GM23338 (cell line): ENCODE data around the gene ZNF277. TPM values are rescaled to one million over a fixed set of nuclear protein-coding genes. Genes with fewer than 3 reads are reported as not detected.

Experiments used
- ATAC-seq: fragments of 200-7000 bp; cut with Tn5 transposase; 3 replicates; pipeline ENCODE4 v1.9.1; 2020
- DNase-seq: peaks from one replicate; pipeline ENCODE4 v3.0.0-alpha.2; 2015; ENCODE audit warnings: low spot score
- H2AFZ ChIP-seq: fragments of 200-600 bp; sonication (generic); 2 replicates; pipeline ENCODE4 v1.8.0; 2016; ENCODE audit warnings: antibody characterized with exemption, mild to moderate bottlenecking, moderate library complexity
- H3F3A ChIP-seq: fragments of 200-600 bp; sonication (generic); replicated peaks from 2 replicates; pipeline ENCODE4 v1.8.0; 2017; ENCODE audit warnings: antibody characterized with exemption, mixed run types, low read depth
- H3K27ac ChIP-seq: fragments of 200-600 bp; sonication (generic); 2 replicates; pipeline ENCODE4 v1.6.1; 2016; ENCODE audit warnings: low read depth
- H3K27me3 ChIP-seq: fragments of 200-600 bp; sonication (generic); 2 replicates; pipeline ENCODE4 v1.8.0; 2016; ENCODE audit warnings: mild to moderate bottlenecking, mixed run types, moderate library complexity; ENCODE audit not compliant: insufficient read depth
- H3K36me3 ChIP-seq: fragments of 200-600 bp; sonication (generic); 2 replicates; pipeline ENCODE4 v1.8.0; 2016; ENCODE audit warnings: mild to moderate bottlenecking; ENCODE audit not compliant: insufficient read depth
- H3K4me1 ChIP-seq: fragments of 200-600 bp; sonication (generic); 2 replicates; pipeline ENCODE4 v1.8.0; 2016; ENCODE audit warnings: mild to moderate bottlenecking, moderate library complexity; ENCODE audit not compliant: insufficient read depth
- H3K4me2 ChIP-seq: fragments of 200-600 bp; sonication (generic); 2 replicates; pipeline ENCODE4 v1.7.1; 2017; ENCODE audit warnings: mixed run types
- H3K4me3 ChIP-seq: fragments of 200-600 bp; sonication (generic); 2 replicates; pipeline ENCODE4 v1.6.1; 2016; ENCODE audit warnings: mixed run types
- H3K79me2 ChIP-seq: fragments of 200-600 bp; sonication (generic); replicated peaks from 2 replicates; pipeline ENCODE4 v1.8.0; 2017; ENCODE audit warnings: mild to moderate bottlenecking; ENCODE audit not compliant: insufficient read depth
- H3K9me2 ChIP-seq: fragments of 200-600 bp; sonication (generic); 2 replicates; pipeline ENCODE4 v1.8.0; 2017; ENCODE audit not compliant: insufficient read depth
- H4K20me1 ChIP-seq: fragments of 200-600 bp; sonication (generic); replicated peaks from 2 replicates; pipeline ENCODE4 v1.8.0; 2017; ENCODE audit warnings: mild to moderate bottlenecking; ENCODE audit not compliant: insufficient read depth
- H3K27ac Mint-ChIP-seq: 2 replicates; pipeline ENCODE4 v1.8.0; 2020; ENCODE audit warnings: inconsistent platforms, mild to moderate bottlenecking, moderate library complexity, mixed read lengths
- H3K27me3 Mint-ChIP-seq: 3 replicates; pipeline ENCODE4 v1.8.0; 2022; ENCODE audit warnings: low read depth, mild to moderate bottlenecking, moderate library complexity, mixed read lengths, inconsistent platforms; ENCODE audit not compliant: insufficient read depth, poor library complexity
- H3K36me3 Mint-ChIP-seq: 3 replicates; pipeline ENCODE4 v1.8.0; 2021; ENCODE audit warnings: low read depth, mild to moderate bottlenecking, inconsistent platforms, moderate library complexity, mixed read lengths
- H3K4me1 Mint-ChIP-seq: 3 replicates; pipeline ENCODE4 v1.8.0; 2020; ENCODE audit warnings: mild to moderate bottlenecking, inconsistent platforms, mixed read lengths
- H3K4me3 Mint-ChIP-seq: 3 replicates; pipeline ENCODE4 v1.8.0; 2021; ENCODE audit warnings: moderate library complexity, mild to moderate bottlenecking, inconsistent platforms, mixed read lengths
- H3K9me3 Mint-ChIP-seq: 3 replicates; pipeline ENCODE4 v1.8.0; 2020; ENCODE audit warnings: moderate library complexity, mild to moderate bottlenecking, inconsistent platforms, mixed read lengths
- CTCF ChIP-seq, 2 experiments: fragments of 200-600 bp in 1 of 2; sonication (generic) in 1 of 2; conservative IDR thresholded peaks; 2 replicates each; pipeline versions ENCODE4 v1.5.1 to v1.6.1; 2016 to 2017; ENCODE audit warnings: antibody characterized with exemption in 2 of 2, low read depth in 2 of 2, mild to moderate bottlenecking in 2 of 2, moderate library complexity in 1 of 2
- ETS1 ChIP-seq: IDR thresholded peaks from 2 replicates; pipeline ENCODE4 v1.6.1; 2016; ENCODE audit warnings: antibody characterized with exemption
- EZH2 ChIP-seq: fragments of 200-600 bp; sonication (generic); IDR thresholded peaks from one replicate; pipeline ENCODE4 v1.8.0; 2017; ENCODE audit warnings: antibody characterized with exemption, mild to moderate bottlenecking, low read depth; ENCODE audit not compliant: unreplicated experiment
- EZH2phosphoT487 ChIP-seq: fragments of 200-600 bp; sonication (generic); IDR thresholded peaks from one replicate; pipeline ENCODE4 v1.8.1; 2018; ENCODE audit warnings: antibody characterized with exemption; ENCODE audit not compliant: unreplicated experiment
- JUNB ChIP-seq: IDR thresholded peaks from one replicate; pipeline ENCODE4 v1.6.1; 2016; ENCODE audit warnings: antibody characterized with exemption; ENCODE audit not compliant: unreplicated experiment
- NANOG ChIP-seq: IDR thresholded peaks from 2 replicates; pipeline ENCODE4 v1.6.1; 2016; ENCODE audit warnings: antibody characterized with exemption, borderline replicate concordance
- POLR2AphosphoS5 ChIP-seq: IDR thresholded peaks from 2 replicates; pipeline ENCODE4 v1.6.1; 2016; ENCODE audit warnings: antibody characterized with exemption, low read depth
- STAT1 ChIP-seq: IDR thresholded peaks from one replicate; pipeline ENCODE4 v1.6.1; 2016; ENCODE audit warnings: antibody characterized with exemption; ENCODE audit not compliant: unreplicated experiment
- ZNF114 ChIP-seq: fragments of 250-450 bp; sonication (Bioruptor Pico); IDR thresholded peaks from 2 replicates; pipeline ENCODE4 v1.5.0; 2020; ENCODE audit warnings: mild to moderate bottlenecking, moderate library complexity
- ZNF331 ChIP-seq: fragments of 250-450 bp; sonication (Bioruptor Pico); IDR thresholded peaks from 2 replicates; pipeline ENCODE4 v1.5.0; 2020; ENCODE audit warnings: low read depth, mild to moderate bottlenecking, moderate library complexity
- polyA plus RNA-seq: library from polyadenylated mRNA; unstranded; fragments of >200 nt; fragmentation: Nextera tagmentation; extraction: Ambion mirVana; gene quantifications from 2 replicates; pipeline ENCODE4 v1.2.1, GENCODE V29; 2016
- total RNA-seq: library from RNA; depleted of rRNA; stranded (reverse); fragments of >200 nt; shearing (Covaris generic); gene quantifications from 2 replicates; pipeline ENCODE4 v1.2.3, GENCODE V29; 2014
- TF ChIP-seq, protein P1 (sequence below): fragments of 250-450 bp; sonication (Bioruptor Pico); IDR thresholded peaks from 2 replicates; pipeline ENCODE4 v1.5.0; 2020; ENCODE audit warnings: mild to moderate bottlenecking, moderate library complexity

ZNF277 gene
- total and polyA plus RNA-seq, 2 experiments from 2014 or later, result 25.4 to 28.9 TPM

- H3K9me2 ChIP-seq, result no peaks in the 10 kb centered on the region
- Mint-ChIP-seq H3K4me1 (peaks cover 32% of the 10 kb centered on the region), H3K9me3 (no peaks in the 10 kb centered on the region; the same call in 1 of the 3 replicates), H3K27me3 (peaks cover 6% of the 10 kb centered on the region), H3K27ac (no peak overlapping the region), H3K36me3 (no peaks in the 10 kb centered on the region; the same call in 1 of the 3 replicates), H3K4me3 (no peak overlapping the region)
- peaks cover 14% of the 10 kb centered on the region for H4K20me1 ChIP-seq
- no peak for ATAC-seq
- peaks cover 30% of the 10 kb centered on the region for H3K4me1 ChIP-seq
- no peaks in the 10 kb centered on the region for H3F3A ChIP-seq
- DNase-seq, result no peak
- TF ChIP-seq, protein P1, sequence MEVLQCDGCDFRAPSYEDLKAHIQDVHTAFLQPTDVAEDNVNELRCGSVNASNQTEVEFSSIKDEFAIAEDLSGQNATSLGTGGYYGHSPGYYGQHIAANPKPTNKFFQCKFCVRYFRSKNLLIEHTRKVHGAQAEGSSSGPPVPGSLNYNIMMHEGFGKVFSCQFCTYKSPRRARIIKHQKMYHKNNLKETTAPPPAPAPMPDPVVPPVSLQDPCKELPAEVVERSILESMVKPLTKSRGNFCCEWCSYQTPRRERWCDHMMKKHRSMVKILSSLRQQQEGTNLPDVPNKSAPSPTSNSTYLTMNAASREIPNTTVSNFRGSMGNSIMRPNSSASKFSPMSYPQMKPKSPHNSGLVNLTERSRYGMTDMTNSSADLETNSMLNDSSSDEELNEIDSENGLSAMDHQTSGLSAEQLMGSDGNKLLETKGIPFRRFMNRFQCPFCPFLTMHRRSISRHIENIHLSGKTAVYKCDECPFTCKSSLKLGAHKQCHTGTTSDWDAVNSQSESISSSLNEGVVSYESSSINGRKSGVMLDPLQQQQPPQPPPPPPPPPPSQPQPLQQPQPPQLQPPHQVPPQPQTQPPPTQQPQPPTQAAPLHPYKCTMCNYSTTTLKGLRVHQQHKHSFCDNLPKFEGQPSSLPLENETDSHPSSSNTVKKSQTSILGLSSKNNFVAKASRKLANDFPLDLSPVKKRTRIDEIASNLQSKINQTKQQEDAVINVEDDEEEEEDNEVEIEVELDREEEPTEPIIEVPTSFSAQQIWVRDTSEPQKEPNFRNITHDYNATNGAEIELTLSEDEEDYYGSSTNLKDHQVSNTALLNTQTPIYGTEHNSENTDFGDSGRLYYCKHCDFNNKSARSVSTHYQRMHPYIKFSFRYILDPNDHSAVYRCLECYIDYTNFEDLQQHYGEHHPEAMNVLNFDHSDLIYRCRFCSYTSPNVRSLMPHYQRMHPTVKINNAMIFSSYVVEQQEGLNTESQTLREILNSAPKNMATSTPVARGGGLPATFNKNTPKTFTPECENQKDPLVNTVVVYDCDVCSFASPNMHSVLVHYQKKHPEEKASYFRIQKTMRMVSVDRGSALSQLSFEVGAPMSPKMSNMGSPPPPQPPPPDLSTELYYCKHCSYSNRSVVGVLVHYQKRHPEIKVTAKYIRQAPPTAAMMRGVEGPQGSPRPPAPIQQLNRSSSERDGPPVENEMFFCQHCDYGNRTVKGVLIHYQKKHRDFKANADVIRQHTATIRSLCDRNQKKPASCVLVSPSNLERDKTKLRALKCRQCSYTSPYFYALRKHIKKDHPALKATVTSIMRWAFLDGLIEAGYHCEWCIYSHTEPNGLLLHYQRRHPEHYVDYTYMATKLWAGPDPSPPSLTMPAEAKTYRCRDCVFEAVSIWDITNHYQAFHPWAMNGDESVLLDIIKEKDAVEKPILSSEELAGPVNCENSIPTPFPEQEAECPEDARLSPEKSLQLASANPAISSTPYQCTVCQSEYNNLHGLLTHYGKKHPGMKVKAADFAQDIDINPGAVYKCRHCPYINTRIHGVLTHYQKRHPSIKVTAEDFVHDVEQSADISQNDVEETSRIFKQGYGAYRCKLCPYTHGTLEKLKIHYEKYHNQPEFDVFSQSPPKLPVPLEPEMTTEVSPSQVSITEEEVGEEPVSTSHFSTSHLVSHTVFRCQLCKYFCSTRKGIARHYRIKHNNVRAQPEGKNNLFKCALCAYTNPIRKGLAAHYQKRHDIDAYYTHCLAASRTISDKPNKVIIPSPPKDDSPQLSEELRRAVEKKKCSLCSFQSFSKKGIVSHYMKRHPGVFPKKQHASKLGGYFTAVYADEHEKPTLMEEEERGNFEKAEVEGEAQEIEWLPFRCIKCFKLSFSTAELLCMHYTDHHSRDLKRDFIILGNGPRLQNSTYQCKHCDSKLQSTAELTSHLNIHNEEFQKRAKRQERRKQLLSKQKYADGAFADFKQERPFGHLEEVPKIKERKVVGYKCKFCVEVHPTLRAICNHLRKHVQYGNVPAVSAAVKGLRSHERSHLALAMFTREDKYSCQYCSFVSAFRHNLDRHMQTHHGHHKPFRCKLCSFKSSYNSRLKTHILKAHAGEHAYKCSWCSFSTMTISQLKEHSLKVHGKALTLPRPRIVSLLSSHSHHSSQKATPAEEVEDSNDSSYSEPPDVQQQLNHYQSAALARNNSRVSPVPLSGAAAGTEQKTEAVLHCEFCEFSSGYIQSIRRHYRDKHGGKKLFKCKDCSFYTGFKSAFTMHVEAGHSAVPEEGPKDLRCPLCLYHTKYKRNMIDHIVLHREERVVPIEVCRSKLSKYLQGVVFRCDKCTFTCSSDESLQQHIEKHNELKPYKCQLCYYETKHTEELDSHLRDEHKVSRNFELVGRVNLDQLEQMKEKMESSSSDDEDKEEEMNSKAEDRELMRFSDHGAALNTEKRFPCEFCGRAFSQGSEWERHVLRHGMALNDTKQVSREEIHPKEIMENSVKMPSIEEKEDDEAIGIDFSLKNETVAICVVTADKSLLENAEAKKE (CRISPR knock-in tag), result no peak
- TF ChIP-seq EZH2 (no peak), CTCF (conservative IDR thresholded peaks at IDR 0.05; ENCODE audit: low read depth in 2 of 2) (no peak), EZH2phosphoT487 (no peak), ZNF114 (CRISPR knock-in tag) (no peak), ZNF331 (no peak), JUNB (no peak), POLR2AphosphoS5 (no peak), STAT1 (no peak), NANOG (no peak), ETS1 (no peak)
- H3K4me2 ChIP-seq, result no peak overlapping the region
- H3K27ac ChIP-seq, result no peak overlapping the region
- H3K79me2 ChIP-seq, result peaks cover 90% of the 10 kb centered on the region
- no peak overlapping the region for H2AFZ ChIP-seq
- H3K27me3 ChIP-seq, result no peaks in the 10 kb centered on the region
- no peaks in the 10 kb centered on the region for H3K36me3 ChIP-seq
- H3K4me3 ChIP-seq, result no peak overlapping the region
Observed at GRCh38 chr7:112201839-112202238, 4.7 kb upstream of the ZNF277 start.
